Body of pancreas (tissue), 4 donors: ENCODE results near the gene SNAP91.

Experiments
- POLR2A ChIP-seq, 3 donors: fragments of 450-650 bp; IDR thresholded peaks; one replicate each; pipeline ENCODE4 v1.6.1; 2016; ENCODE audit warnings: antibody characterized with exemption in 3 of 3, mild to moderate bottlenecking in 2 of 3
- TF ChIP-seq, protein P1 (sequence below), 7 experiments: fragments of 450-650 bp in 4 of 7; fragments of 200-600 bp in 3 of 7; sonication (generic) in 3 of 7; IDR thresholded peaks; one replicate each; pipeline ENCODE4 v1.5.1; 2016 to 2019; ENCODE audit warnings: antibody characterized with exemption in 7 of 7

DNA sequence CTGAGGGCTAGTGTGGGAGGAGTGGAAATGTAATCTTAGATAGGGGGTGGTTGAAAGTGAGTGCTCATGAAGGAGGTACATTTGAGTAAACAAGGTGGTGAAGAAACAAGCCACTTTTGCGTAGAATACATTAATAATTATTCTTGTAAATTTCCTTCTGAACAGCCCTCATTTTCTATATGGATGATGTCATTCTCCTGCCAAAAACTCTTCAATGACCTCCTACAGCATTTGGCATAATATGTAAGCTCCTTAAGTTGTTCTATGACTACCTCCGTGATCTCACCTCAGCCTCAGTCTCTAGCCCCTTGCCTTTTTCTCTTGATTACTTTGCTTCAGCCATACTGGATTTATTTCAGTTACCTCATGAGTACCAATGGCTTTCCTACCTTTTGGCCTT is 14.0 kb upstream of the SNAP91 start:
- TF ChIP-seq, protein P1, sequence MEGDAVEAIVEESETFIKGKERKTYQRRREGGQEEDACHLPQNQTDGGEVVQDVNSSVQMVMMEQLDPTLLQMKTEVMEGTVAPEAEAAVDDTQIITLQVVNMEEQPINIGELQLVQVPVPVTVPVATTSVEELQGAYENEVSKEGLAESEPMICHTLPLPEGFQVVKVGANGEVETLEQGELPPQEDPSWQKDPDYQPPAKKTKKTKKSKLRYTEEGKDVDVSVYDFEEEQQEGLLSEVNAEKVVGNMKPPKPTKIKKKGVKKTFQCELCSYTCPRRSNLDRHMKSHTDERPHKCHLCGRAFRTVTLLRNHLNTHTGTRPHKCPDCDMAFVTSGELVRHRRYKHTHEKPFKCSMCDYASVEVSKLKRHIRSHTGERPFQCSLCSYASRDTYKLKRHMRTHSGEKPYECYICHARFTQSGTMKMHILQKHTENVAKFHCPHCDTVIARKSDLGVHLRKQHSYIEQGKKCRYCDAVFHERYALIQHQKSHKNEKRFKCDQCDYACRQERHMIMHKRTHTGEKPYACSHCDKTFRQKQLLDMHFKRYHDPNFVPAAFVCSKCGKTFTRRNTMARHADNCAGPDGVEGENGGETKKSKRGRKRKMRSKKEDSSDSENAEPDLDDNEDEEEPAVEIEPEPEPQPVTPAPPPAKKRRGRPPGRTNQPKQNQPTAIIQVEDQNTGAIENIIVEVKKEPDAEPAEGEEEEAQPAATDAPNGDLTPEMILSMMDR (IDR thresholded peaks at IDR 0.05): no peak
- TF ChIP-seq POLR2A (IDR thresholded peaks at IDR 0.05): no peak
